ENCODE measurements around the gene POP7. TPM values are rescaled to one million over a fixed set of nuclear protein-coding genes. Genes with fewer than 3 reads are reported as not detected.

The POP7 gene
- total RNA-seq, 4 donors from 2014 or later: 10.7 to 58.7 (median 34.1) TPM

DNA sequence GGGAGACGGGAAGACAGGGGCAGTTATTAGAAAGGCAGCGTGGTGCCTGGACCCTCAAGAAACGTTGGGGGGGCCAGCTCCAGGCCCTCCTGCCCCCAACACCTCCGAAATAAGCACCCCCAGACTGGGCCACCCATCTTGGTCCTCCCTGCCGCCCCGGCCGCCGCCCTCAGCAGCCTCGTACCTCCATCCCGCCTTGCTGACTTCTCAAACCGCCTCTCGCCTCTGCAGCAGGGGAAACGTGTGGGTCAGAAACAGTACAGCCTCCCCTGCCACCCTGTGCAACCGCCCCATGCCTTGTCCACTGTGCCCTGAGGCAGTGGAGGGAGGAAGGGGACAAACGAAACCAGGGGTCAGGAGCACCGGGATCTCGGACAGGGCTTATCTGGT is 19.1 kb upstream of the POP7 start:
- in situ Hi-C loops (cut with MboI; ENCODE audit: low pct_ligation_motif_present in 1 of 4, low pct_unique_long_range_greater_than_20kb in 1 of 4, low sequenced_read_pairs in 3 of 4): loop anchor here in 3 of 4 donors (25.0 kb wide), 2 partner anchors 100 to 225 kb away; partner anchors contain the start of genes SPACDR (in 2 of the 3), FBXO24 (in 1 of the 3) and LRCH4 (in 1 of the 3)
- 91% methylated on average over 17 of the region's 17 CpGs; no CpG with 5 or more reads in 1 of the 2 donors for WGBS, 2 donors (ENCODE audit: low coverage in 1 of 2)
- DNase-seq: no peak
- intact Hi-C loops (cut with DNase I; ENCODE audit: low total_unique reads): no loop called here
- no peaks in the 10 kb centered on the region for H3K9me3 ChIP-seq
- H3K4me1 ChIP-seq: peaks cover 10 to 24% (median 14%) of the 10 kb centered on the region in 4 donors
- H3K4me3 ChIP-seq: no peak overlapping the region
- no peak overlapping the region for H3K27ac ChIP-seq
- no peaks in the 10 kb centered on the region for H3K27me3 ChIP-seq
- H3K36me3 ChIP-seq: peaks cover 0 to 57% (median 20%) of the 10 kb centered on the region in 4 donors
- TF ChIP-seq POLR2A (IDR thresholded peaks at IDR 0.05): no peak
- no peak for TF ChIP-seq EP300 (IDR thresholded peaks at IDR 0.05; ENCODE audit: low read depth)
- no peak for TF ChIP-seq POLR2AphosphoS5 (IDR thresholded peaks at IDR 0.05)
- TF ChIP-seq CTCF (IDR thresholded peaks at IDR 0.05): no peak

GRCh38 chr7:100687261-100687660 is 18.7 kb upstream of the POP7 start:
- DNase-seq: no peak
- no peak for TF ChIP-seq CTCF (IDR thresholded peaks at IDR 0.05)
- TF ChIP-seq EP300 (IDR thresholded peaks at IDR 0.05; ENCODE audit: low read depth): no peak
- no peak for TF ChIP-seq POLR2AphosphoS5 (IDR thresholded peaks at IDR 0.05)
- TF ChIP-seq POLR2A (IDR thresholded peaks at IDR 0.05): no peak
- intact Hi-C loops (cut with DNase I; ENCODE audit: low total_unique reads): no loop called here
- Histone ChIP-seq H3K27ac (no peak overlapping the region), H3K9me3 (no peaks in the 10 kb centered on the region), H3K4me1 (peaks cover 15 to 28% (median 19%) of the 10 kb centered on the region in 4 donors), H3K4me3 (no peak overlapping the region), H3K27me3 (no peaks in the 10 kb centered on the region), H3K36me3 (peaks cover 0 to 53% (median 20%) of the 10 kb centered on the region in 4 donors)
- 89% methylated on average over 21 of the region's 22 CpGs; no CpG with 5 or more reads in 1 of the 2 donors for WGBS, 2 donors (ENCODE audit: low coverage in 1 of 2)
- in situ Hi-C loops (cut with MboI; ENCODE audit: low pct_ligation_motif_present in 1 of 4, low pct_unique_long_range_greater_than_20kb in 1 of 4, low sequenced_read_pairs in 3 of 4): loop anchor here in 3 of 4 donors (25.0 kb wide), 2 partner anchors 100 to 225 kb away; partner anchors contain the start of genes SPACDR (in 2 of the 3), FBXO24 (in 1 of the 3) and LRCH4 (in 1 of the 3)

- peaks cover 0 to 52% (median 20%) of the 10 kb centered on the region in 4 donors for H3K36me3 ChIP-seq
- in situ Hi-C loops (cut with MboI; ENCODE audit: low pct_ligation_motif_present in 1 of 4, low pct_unique_long_range_greater_than_20kb in 1 of 4, low sequenced_read_pairs in 3 of 4): loop anchor here in 3 of 4 donors (25.0 kb wide), 2 partner anchors 101 to 226 kb away; partner anchors contain the start of genes SPACDR (in 2 of the 3), FBXO24 (in 1 of the 3) and LRCH4 (in 1 of the 3)
- WGBS, 2 donors (ENCODE audit: low coverage in 1 of 2): 81% methylated on average over 25 of the region's 25 CpGs; no CpG with 5 or more reads in 1 of the 2 donors
These were observed 18.1 kb upstream of the POP7 start for GRCh38 chr7:100687751-100688300.

More at GRCh38 chr7:100687751-100688300, 18.1 kb upstream of the POP7 start:
- no peaks in the 10 kb centered on the region for H3K27me3 ChIP-seq
- peaks cover 20 to 34% (median 24%) of the 10 kb centered on the region in 4 donors for H3K4me1 ChIP-seq
- H3K4me3 ChIP-seq: no peak overlapping the region
- intact Hi-C loops (cut with DNase I; ENCODE audit: low total_unique reads): no loop called here
- no peak for DNase-seq
- H3K27ac ChIP-seq: no peak overlapping the region
- no peaks in the 10 kb centered on the region for H3K9me3 ChIP-seq
- TF ChIP-seq POLR2A (IDR thresholded peaks at IDR 0.05) (no peak), CTCF (IDR thresholded peaks at IDR 0.05) (no peak), POLR2AphosphoS5 (IDR thresholded peaks at IDR 0.05) (no peak), EP300 (IDR thresholded peaks at IDR 0.05; ENCODE audit: low read depth) (no peak)
